Astrocyte (in vitro differentiated cells and primary cell): ENCODE measurements around the gene TMEM258. TPM values are rescaled to one million over a fixed set of nuclear protein-coding genes. Genes with fewer than 3 reads are reported as not detected.

Experiments used
- DNase-seq: peaks from one replicate; pipeline ENCODE4 v3.0.0-alpha.2; 2010; ENCODE audit warnings: low read depth
- FAIRE-seq: peaks from 2 replicates; lab custom pipeline; 2011; peaks lifted over from hg19 to GRCh38; lab: Jason Lieb, UNC
- H2AFZ ChIP-seq: 2 replicates; pipeline ENCODE4 v1.6.0; 2012; ENCODE audit warnings: low read depth, low read length, inconsistent platforms
- H3K27ac ChIP-seq: 2 replicates; pipeline ENCODE4 v1.5.1; 2011; ENCODE audit warnings: low read depth, low read length, inconsistent platforms
- H3K27me3 ChIP-seq: 2 replicates; pipeline ENCODE4 v1.6.0; 2011; ENCODE audit warnings: low read length, inconsistent platforms; ENCODE audit not compliant: insufficient read depth
- H3K36me3 ChIP-seq: 2 replicates; pipeline ENCODE4 v1.5.1; 2011; ENCODE audit warnings: low read length, inconsistent platforms; ENCODE audit not compliant: insufficient read depth
- H3K4me1 ChIP-seq: 2 replicates; pipeline ENCODE4 v1.5.1; 2011; ENCODE audit warnings: low read length, inconsistent platforms; ENCODE audit not compliant: insufficient read depth
- H3K4me2 ChIP-seq: 2 replicates; pipeline ENCODE4 v1.6.0; 2012; ENCODE audit warnings: low read length, inconsistent platforms
- H3K4me3 ChIP-seq: 2 replicates; pipeline ENCODE4 v1.5.1; 2011; ENCODE audit warnings: low read depth, mild to moderate bottlenecking, low read length, inconsistent platforms; ENCODE audit not compliant: insufficient read depth
- H3K79me2 ChIP-seq: 2 replicates; pipeline ENCODE4 v1.6.0; 2012; ENCODE audit warnings: mild to moderate bottlenecking, low read length, inconsistent platforms; ENCODE audit not compliant: insufficient read depth
- H3K9ac ChIP-seq: 2 replicates; pipeline ENCODE4 v1.6.0; 2012; ENCODE audit warnings: mild to moderate bottlenecking, low read length, inconsistent platforms
- H3K9me3 ChIP-seq: 2 replicates; pipeline ENCODE4 v1.5.1; 2012; ENCODE audit warnings: low read depth, mild to moderate bottlenecking, low read length, inconsistent platforms; ENCODE audit not compliant: insufficient read depth
- H4K20me1 ChIP-seq: 2 replicates; pipeline ENCODE4 v1.6.0; 2012; ENCODE audit warnings: low read length, inconsistent platforms; ENCODE audit not compliant: insufficient read depth
- H3K27ac Mint-ChIP-seq: one replicate; pipeline ENCODE4 v1.8.0; 2021; ENCODE audit warnings: mild to moderate bottlenecking, mixed read lengths; ENCODE audit not compliant: unreplicated experiment
- H3K27me3 Mint-ChIP-seq: one replicate; pipeline ENCODE4 v1.8.0; 2021; ENCODE audit warnings: low read depth, mixed read lengths; ENCODE audit not compliant: unreplicated experiment
- H3K36me3 Mint-ChIP-seq: one replicate; pipeline ENCODE4 v1.8.0; 2021; ENCODE audit warnings: low read depth, mixed read lengths; ENCODE audit not compliant: unreplicated experiment
- H3K4me1 Mint-ChIP-seq: one replicate; pipeline ENCODE4 v1.8.0; 2021; ENCODE audit warnings: low read depth, mixed read lengths; ENCODE audit not compliant: unreplicated experiment
- H3K4me3 Mint-ChIP-seq: one replicate; pipeline ENCODE4 v1.8.0; 2021; ENCODE audit warnings: mild to moderate bottlenecking, moderate library complexity, mixed read lengths; ENCODE audit not compliant: unreplicated experiment
- H3K9me3 Mint-ChIP-seq: one replicate; pipeline ENCODE4 v1.8.0; 2021; ENCODE audit warnings: mild to moderate bottlenecking, mixed read lengths; ENCODE audit not compliant: unreplicated experiment
- EZH2 ChIP-seq: IDR thresholded peaks from 2 replicates; pipeline ENCODE4 v1.6.1; 2012; ENCODE audit warnings: mild to moderate bottlenecking, low read length, inconsistent platforms; ENCODE audit not compliant: insufficient read depth
- total RNA-seq: library from RNA; stranded (reverse); gene quantifications from 2 replicates; pipeline ENCODE4 v1.2.1, GENCODE V29; 2021
- TF ChIP-seq, protein P1 (sequence below): IDR thresholded peaks from 2 replicates; pipeline ENCODE4 v1.5.1; 2011; ENCODE audit warnings: low read depth, mild to moderate bottlenecking, inconsistent platforms, low read length, moderate library complexity; ENCODE audit not compliant: insufficient read depth

TMEM258 gene
- total RNA-seq, 1 donor from 2014 or later, result 98.6 TPM

DNA sequence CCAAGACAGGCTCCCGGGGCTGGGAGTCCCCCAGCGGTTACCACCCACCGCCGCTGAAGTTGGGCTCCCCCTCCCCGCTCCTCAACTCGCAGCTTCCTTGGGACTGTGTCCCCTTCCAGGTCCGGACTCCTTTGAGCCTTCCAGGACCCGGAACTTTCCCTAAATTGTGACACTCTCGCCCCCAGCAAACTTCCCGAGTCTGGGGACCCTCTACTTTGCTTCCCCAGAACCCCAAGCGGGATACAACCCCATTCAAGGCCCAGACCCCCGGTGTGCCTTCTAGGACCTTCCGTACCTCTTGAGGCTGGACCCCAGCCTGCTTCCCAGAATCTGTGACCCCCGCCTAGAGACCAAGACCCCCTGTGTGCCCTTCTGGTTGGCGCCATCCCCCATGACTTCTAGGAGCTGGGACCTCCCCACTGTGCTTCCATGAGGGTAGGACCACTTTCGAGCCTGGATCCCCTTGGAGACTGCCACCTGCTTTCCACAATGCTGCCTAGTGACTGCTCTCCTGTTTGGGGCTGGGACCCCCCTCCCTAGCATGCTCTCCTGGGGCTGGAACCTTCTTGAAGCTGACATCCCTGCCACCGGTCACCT lies 39.4 kb downstream of the TMEM258 start:
- no peaks in the 10 kb centered on the region for H3K9me3 Mint-ChIP-seq
- H3K9me3 ChIP-seq, result no peaks in the 10 kb centered on the region
- H3K9ac ChIP-seq, result peak overlapping the region; percentile 77
- DNase-seq (no peak), FAIRE-seq (no peak)
- H3K79me2 ChIP-seq, result peaks cover 44% of the 10 kb centered on the region
- H3K4me1 Mint-ChIP-seq, result peaks cover 24% of the 10 kb centered on the region
- H3K4me1 ChIP-seq, result peaks cover 67% of the 10 kb centered on the region
- H3K36me3 Mint-ChIP-seq, result no peaks in the 10 kb centered on the region
- peak overlapping the region; percentile 59 for H3K4me3 ChIP-seq
- H3K27me3 ChIP-seq, result no peaks in the 10 kb centered on the region
- H4K20me1 ChIP-seq, result no peaks in the 10 kb centered on the region
- H3K4me2 ChIP-seq, result peak overlapping the region; percentile 85
- peak overlapping the region; percentile 72 for H2AFZ ChIP-seq
- peak overlapping the region; percentile 58 for H3K27ac Mint-ChIP-seq
- H3K27me3 Mint-ChIP-seq, result no peaks in the 10 kb centered on the region
- H3K4me3 Mint-ChIP-seq, result peak overlapping the region; percentile 92
- H3K36me3 ChIP-seq, result no peaks in the 10 kb centered on the region
- no peak for TF ChIP-seq EZH2
- TF ChIP-seq, protein P1, sequence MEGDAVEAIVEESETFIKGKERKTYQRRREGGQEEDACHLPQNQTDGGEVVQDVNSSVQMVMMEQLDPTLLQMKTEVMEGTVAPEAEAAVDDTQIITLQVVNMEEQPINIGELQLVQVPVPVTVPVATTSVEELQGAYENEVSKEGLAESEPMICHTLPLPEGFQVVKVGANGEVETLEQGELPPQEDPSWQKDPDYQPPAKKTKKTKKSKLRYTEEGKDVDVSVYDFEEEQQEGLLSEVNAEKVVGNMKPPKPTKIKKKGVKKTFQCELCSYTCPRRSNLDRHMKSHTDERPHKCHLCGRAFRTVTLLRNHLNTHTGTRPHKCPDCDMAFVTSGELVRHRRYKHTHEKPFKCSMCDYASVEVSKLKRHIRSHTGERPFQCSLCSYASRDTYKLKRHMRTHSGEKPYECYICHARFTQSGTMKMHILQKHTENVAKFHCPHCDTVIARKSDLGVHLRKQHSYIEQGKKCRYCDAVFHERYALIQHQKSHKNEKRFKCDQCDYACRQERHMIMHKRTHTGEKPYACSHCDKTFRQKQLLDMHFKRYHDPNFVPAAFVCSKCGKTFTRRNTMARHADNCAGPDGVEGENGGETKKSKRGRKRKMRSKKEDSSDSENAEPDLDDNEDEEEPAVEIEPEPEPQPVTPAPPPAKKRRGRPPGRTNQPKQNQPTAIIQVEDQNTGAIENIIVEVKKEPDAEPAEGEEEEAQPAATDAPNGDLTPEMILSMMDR, result no peak
- no peak overlapping the region for H3K27ac ChIP-seq

DNA sequence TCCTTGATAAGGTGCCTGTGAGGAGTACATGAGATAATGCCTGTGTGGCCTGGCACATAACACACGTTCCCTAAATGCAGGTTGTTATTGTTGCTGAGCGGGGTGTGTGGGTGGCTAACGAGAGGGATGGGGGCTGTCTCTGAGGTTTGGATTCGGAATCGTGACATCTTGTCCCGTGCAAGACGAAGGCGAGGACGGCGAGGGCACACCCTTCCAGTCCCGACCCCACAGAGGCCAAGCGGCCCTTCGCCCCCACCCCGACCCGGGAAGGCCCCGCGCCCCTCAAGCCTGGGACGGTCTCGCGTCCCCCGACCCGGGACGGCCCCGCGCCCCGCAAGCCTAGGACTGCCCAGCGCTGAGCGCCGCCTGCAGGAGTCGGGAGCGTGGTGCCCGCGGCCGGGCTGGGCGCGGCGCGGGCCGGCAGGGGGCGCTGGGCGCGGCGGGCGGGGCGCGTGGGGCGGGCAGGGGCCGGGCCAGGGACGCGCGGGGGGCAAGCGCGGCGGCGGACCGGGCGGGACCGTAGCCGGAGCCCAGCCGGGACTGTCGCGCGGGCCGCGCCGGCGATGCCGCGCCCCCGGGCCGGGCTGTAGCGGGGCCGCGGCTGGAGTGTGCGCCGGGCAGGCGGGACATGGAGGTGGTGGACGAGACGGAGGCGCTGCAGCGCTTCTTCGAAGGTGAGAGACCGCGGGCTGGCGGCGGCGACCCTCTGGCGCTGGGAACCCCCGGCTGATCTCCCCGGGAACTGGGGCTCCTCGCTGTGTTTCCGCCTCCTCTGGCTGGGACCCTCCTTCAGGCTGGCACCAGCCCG lies 40.1 kb downstream of the TMEM258 start, which contains the start of gene MYRF:
Gene MYRF (plus strand): TSS at position 520 of the 808 bp plus-strand sequence. CDS start 109 bp downstream, at position 629.
- DNase-seq (no peak), FAIRE-seq (no peak)
- Histone ChIP-seq H3K79me2 (peaks cover 38% of the 10 kb centered on the region), H3K4me2 (peak within 1 kb of the TSS; percentile 85), H3K36me3 (no peaks in the 10 kb centered on the region), H3K27me3 (no peaks in the 10 kb centered on the region), H2AFZ (peak within 1 kb of the TSS; percentile 72), H3K4me1 (peaks cover 62% of the 10 kb centered on the region), H3K4me3 (peak within 1 kb of the TSS; percentile 59), H3K27ac (no peak within 1 kb of the TSS), H3K9me3 (no peaks in the 10 kb centered on the region), H4K20me1 (no peaks in the 10 kb centered on the region), H3K9ac (peak within 1 kb of the TSS; percentile 77)
- H3K27me3 Mint-ChIP-seq, result no peaks in the 10 kb centered on the region
- H3K27ac Mint-ChIP-seq, result peak within 1 kb of the TSS; percentile 58
- H3K4me3 Mint-ChIP-seq, result peak within 1 kb of the TSS; percentile 92
- TF ChIP-seq, protein P1, result no peak
- TF ChIP-seq EZH2, result no peak
- no peaks in the 10 kb centered on the region for H3K36me3 Mint-ChIP-seq
- no peaks in the 10 kb centered on the region for H3K9me3 Mint-ChIP-seq
- H3K4me1 Mint-ChIP-seq, result peaks cover 24% of the 10 kb centered on the region
